ENCODE data around the gene TIMD4. TPM values are rescaled to one million over a fixed set of nuclear protein-coding genes. Genes with fewer than 3 reads are reported as not detected.

Gene TIMD4
- total RNA-seq, 1 experiment from 2014 or later, result not detected

DNA sequence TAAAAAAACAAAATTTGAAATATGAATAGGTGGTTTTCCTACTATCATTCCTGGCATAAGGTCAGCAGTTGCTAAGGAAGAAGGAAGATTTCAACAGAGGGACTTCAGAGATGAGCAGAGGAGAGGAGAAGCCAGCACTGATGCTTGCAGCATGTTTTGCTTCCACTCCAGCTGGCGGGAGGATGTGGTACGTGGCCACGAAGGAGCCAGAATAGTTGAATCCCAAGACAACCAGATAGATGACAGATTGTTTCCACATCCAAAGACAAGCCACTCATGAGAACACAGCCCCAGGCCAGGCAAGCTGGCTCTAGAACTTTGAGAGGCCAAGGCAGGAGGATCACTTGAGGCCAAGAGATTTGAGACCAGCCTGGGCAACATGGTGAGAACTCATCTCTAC lies 15.1 kb downstream of the TIMD4 start:
- Histone ChIP-seq H4K8ac (replicated peaks; ENCODE audit: insufficient read length, low read depth, low read length) (no peak overlapping the region), H2BK20ac (ENCODE audit: low read depth, low read length, poor library complexity, severe bottlenecking) (no peak overlapping the region), H3K23me2 (ENCODE audit: insufficient read length, low read depth, low read length, poor library complexity, severe bottlenecking) (no peaks in the 10 kb centered on the region), H3K9ac (ENCODE audit: extremely low read depth, insufficient read length, low read length) (no peak overlapping the region), H2AK5ac (ENCODE audit: insufficient read length, low read length) (no peak overlapping the region), H3K27me3 (ENCODE audit: insufficient read depth, low read length) (no peaks in the 10 kb centered on the region), H2BK5ac (ENCODE audit: insufficient read length, low read length) (no peak overlapping the region), H2AFZ (ENCODE audit: low read length) (no peak overlapping the region), H3T11ph (ENCODE audit: low read length) (no peak overlapping the region), H3K23ac (ENCODE audit: insufficient read length, low read depth, low read length) (no peak overlapping the region), H3K56ac (ENCODE audit: insufficient read length, low read depth, low read length) (no peak overlapping the region), H4K91ac (ENCODE audit: insufficient read length, low read depth, low read length) (no peak overlapping the region), H3K4me2 (ENCODE audit: insufficient read depth, insufficient read length, low read length) (no peak overlapping the region), H2BK12ac (ENCODE audit: insufficient read length, low read depth, low read length) (no peak overlapping the region), H4K5ac (ENCODE audit: insufficient read length, low read depth, low read length) (no peak overlapping the region), H3K14ac (ENCODE audit: insufficient read depth, low read length) (no peak overlapping the region), H3K9me3 (ENCODE audit: control insufficient read depth, low read depth, low read length) (no peaks in the 10 kb centered on the region), H3K4ac (ENCODE audit: low read depth, low read length) (no peak overlapping the region), H3K79me1 (ENCODE audit: insufficient read depth, low read depth, low read length, poor library complexity, severe bottlenecking) (no peaks in the 10 kb centered on the region), H4K20me1 (ENCODE audit: control insufficient read depth, insufficient read depth, insufficient read length) (no peaks in the 10 kb centered on the region), H2BK120ac (ENCODE audit: low read depth, low read length, poor library complexity, severe bottlenecking) (no peak overlapping the region), H3K27ac (ENCODE audit: insufficient read length, low read depth, low read length) (no peak overlapping the region), H3K18ac (ENCODE audit: insufficient read length, low read depth, low read length) (no peak overlapping the region), H3K79me2 (ENCODE audit: insufficient read depth, low read length) (no peaks in the 10 kb centered on the region), H3K4me1 (ENCODE audit: insufficient read depth, low read length) (no peaks in the 10 kb centered on the region; the same call in 1 of the 2 replicates), H2BK15ac (ENCODE audit: low read depth, low read length) (no peak overlapping the region)
- DNase-seq, result no peak
- no peak overlapping the region for H3K4me3 Mint-ChIP-seq
- peaks cover 3 to 4% of the 10 kb centered on the region in 2 experiments for H3K4me1 Mint-ChIP-seq
- TF ChIP-seq, protein P1, sequence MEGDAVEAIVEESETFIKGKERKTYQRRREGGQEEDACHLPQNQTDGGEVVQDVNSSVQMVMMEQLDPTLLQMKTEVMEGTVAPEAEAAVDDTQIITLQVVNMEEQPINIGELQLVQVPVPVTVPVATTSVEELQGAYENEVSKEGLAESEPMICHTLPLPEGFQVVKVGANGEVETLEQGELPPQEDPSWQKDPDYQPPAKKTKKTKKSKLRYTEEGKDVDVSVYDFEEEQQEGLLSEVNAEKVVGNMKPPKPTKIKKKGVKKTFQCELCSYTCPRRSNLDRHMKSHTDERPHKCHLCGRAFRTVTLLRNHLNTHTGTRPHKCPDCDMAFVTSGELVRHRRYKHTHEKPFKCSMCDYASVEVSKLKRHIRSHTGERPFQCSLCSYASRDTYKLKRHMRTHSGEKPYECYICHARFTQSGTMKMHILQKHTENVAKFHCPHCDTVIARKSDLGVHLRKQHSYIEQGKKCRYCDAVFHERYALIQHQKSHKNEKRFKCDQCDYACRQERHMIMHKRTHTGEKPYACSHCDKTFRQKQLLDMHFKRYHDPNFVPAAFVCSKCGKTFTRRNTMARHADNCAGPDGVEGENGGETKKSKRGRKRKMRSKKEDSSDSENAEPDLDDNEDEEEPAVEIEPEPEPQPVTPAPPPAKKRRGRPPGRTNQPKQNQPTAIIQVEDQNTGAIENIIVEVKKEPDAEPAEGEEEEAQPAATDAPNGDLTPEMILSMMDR (conservative IDR thresholded peaks at IDR 0.05), result no peak
- no peaks in the 10 kb centered on the region; a peak in 1 of 5 replicates for H3K9me3 Mint-ChIP-seq
- no peaks in the 10 kb centered on the region for H3K27me3 Mint-ChIP-seq (ENCODE audit: low read depth)
- no peaks in the 10 kb centered on the region; a peak in 1 of 7 replicates for H3K36me3 Mint-ChIP-seq (ENCODE audit: insufficient read depth in 1 of 3, low read depth in 3 of 3)
- H3K27ac Mint-ChIP-seq, result no peak overlapping the region
- WGBS (ENCODE audit: extremely low coverage, insufficient read length, low lambda C conversion rate), result no CpG with 5 or more reads among the region's 3 CpGs

Measured in H9 (cell line).